Stomach (tissue), 9 donors: ENCODE measurements around the gene RNF115. TPM values are rescaled to one million over a fixed set of nuclear protein-coding genes. Genes with fewer than 3 reads are reported as not detected.
A peak's percentile ranks its signal among the peaks of the same experiment; 100 is the strongest.

Experiments
- DNase-seq, 2 donors: peaks; one replicate each; pipeline versions ENCODE4 v3.0.0 to v3.0.0-alpha.2; 2013 to 2019
- H3K27ac ChIP-seq, 5 donors: fragments of 200-600 bp in 4 of 5; sonication (generic) in 4 of 5; one replicate each; pipeline ENCODE4 v1.5.1; 2013 to 2019; ENCODE audit warnings: mild to moderate bottlenecking in 1 of 5, moderate library complexity in 1 of 5
- H3K27me3 ChIP-seq, 3 donors: fragments of 200-600 bp; sonication (generic); one replicate each; pipeline ENCODE4 v1.5.1; 2017 to 2019; ENCODE audit warnings: mixed run types in 1 of 3
- H3K36me3 ChIP-seq, 4 donors: fragments of 200-600 bp; sonication (generic); 1 replicate in 3 of 4; 2 replicates in 1 of 4; pipeline ENCODE4 v1.5.1; 2016 to 2019
- H3K4me1 ChIP-seq, 4 donors: fragments of 200-600 bp; sonication (generic); one replicate each; pipeline ENCODE4 v1.5.1; 2016 to 2019
- H3K4me3 ChIP-seq, 4 donors: fragments of 200-600 bp; sonication (generic) in 3 of 4; one replicate each; pipeline ENCODE4 v1.5.1; 2016 to 2019; ENCODE audit warnings: mild to moderate bottlenecking in 1 of 4
- H3K9me3 ChIP-seq, 4 donors: fragments of 200-600 bp; sonication (generic); one replicate each; pipeline ENCODE4 v1.5.1; 2016 to 2019
- CTCF ChIP-seq, 7 experiments: fragments of 450-650 bp in 4 of 7; fragments of 200-600 bp in 3 of 7; sonication (generic) in 3 of 7; IDR thresholded peaks; one replicate each; pipeline ENCODE4 v1.5.1; 2016 to 2019; ENCODE audit warnings: antibody characterized with exemption in 7 of 7, control low read depth in 2 of 7, mild to moderate bottlenecking in 1 of 7
- EP300 ChIP-seq: sonication (generic); formaldehyde crosslinking; IDR thresholded peaks from one replicate; pipeline ENCODE4 v1.6.1; 2017; ENCODE audit warnings: antibody characterized with exemption
- POLR2A ChIP-seq, 4 donors: fragments of 450-650 bp; IDR thresholded peaks; one replicate each; pipeline ENCODE4 v1.6.1; 2016; ENCODE audit warnings: antibody characterized with exemption in 4 of 4, control low read depth in 2 of 4, mild to moderate bottlenecking in 1 of 4, moderate library complexity in 1 of 4
- POLR2AphosphoS5 ChIP-seq, 3 donors: sonication (generic); formaldehyde crosslinking; IDR thresholded peaks; one replicate each; pipeline ENCODE4 v1.6.1; 2016; ENCODE audit warnings: antibody characterized with exemption in 3 of 3
- WGBS, 5 donors: extraction: QIAGEN DNeasy Blood & Tissue Kit in 3 of 5; methylation state at CpG; one replicate each; pipeline versions ENCODE4 v1.1.5 to v1.1.7; 2013 to 2018; 5-methylcytosine and 5-hydroxymethylcytosine counted together
- intact Hi-C: fragments of 100-400 bp; cut with DNase I; formaldehyde crosslinking; loops from one replicate; pipeline ENCODE4 v1.15.1; 2023; ENCODE audit warnings: low total_unique reads
- polyA plus RNA-seq, 3 donors: library from polyadenylated mRNA; stranded (reverse); fragments of 200-250 nt; gene quantifications; one replicate each; pipeline ENCODE4 v1.2.3, GENCODE V29; 2013
- total RNA-seq, 5 donors: library from RNA; depleted of rRNA; stranded (reverse); fragments of >200 nt; gene quantifications; one replicate each; pipeline versions ENCODE4 v1.1.0 to v1.2.3, GENCODE V29; 2014 to 2016
- donor health status: healthy with polysubstance abuse.
- donor health status: Bipolar disorder and iron deficiency.
- donor health status: healthy.

RNF115 gene
- total and polyA plus RNA-seq, 8 donors = 4.8 to 44.1 (median 12.6) TPM

GRCh38 chr1:145847827-145848226 is 23.9 kb upstream of the RNF115 start:
- WGBS, 5 donors = 68 to 81% (median 72%) methylated on average over 3 of the region's 3 CpGs
- TF ChIP-seq CTCF (IDR thresholded peaks at IDR 0.05) = no peak
- TF ChIP-seq EP300 = no peak
- no peak for TF ChIP-seq POLR2A (IDR thresholded peaks at IDR 0.05)
- TF ChIP-seq POLR2AphosphoS5 (IDR thresholded peaks at IDR 0.05) = no peak
- Histone ChIP-seq H3K4me1 (peaks cover 11 to 21% (median 19%) of the 10 kb centered on the region in 4 donors), H3K9me3 (no peaks in the 10 kb centered on the region), H3K36me3 (peaks cover 31 to 62% (median 58%) of the 10 kb centered on the region in 4 donors), H3K4me3 (no peak overlapping the region), H3K27me3 (no peaks in the 10 kb centered on the region), H3K27ac (no peak overlapping the region)
- intact Hi-C loops = loop anchor here (5.0 kb wide), 1 partner anchor 169 kb away; no protein-coding TSS in a partner anchor
- DNase-seq = no peak

- Histone ChIP-seq H3K27me3 (no peaks in the 10 kb centered on the region), H3K36me3 (peaks cover 30 to 62% (median 58%) of the 10 kb centered on the region in 4 donors), H3K4me1 (peaks cover 11 to 21% (median 19%) of the 10 kb centered on the region in 4 donors), H3K4me3 (peak overlapping the region; percentile 51 to 59 (median 58)), H3K27ac (peak overlapping the region in 4 of 5 donors; percentile 72 to 83 (median 81)), H3K9me3 (no peaks in the 10 kb centered on the region)
- DNase-seq = peak in 1 of 2 donors; percentile 69
- no peak for TF ChIP-seq POLR2A (IDR thresholded peaks at IDR 0.05)
- TF ChIP-seq CTCF (IDR thresholded peaks at IDR 0.05) = peak in 5 of 7 experiments; percentile 33 to 70 (median 38)
- intact Hi-C loops = loop anchor here (5.0 kb wide), 1 partner anchor 171 kb away; no protein-coding TSS in a partner anchor
- WGBS, 5 donors = 54 to 80% (median 63%) methylated on average over 3 of the region's 3 CpGs
Measured at GRCh38 chr1:145846201-145846612, 22.3 kb upstream of the RNF115 start.

- H3K9me3 ChIP-seq = no peaks in the 10 kb centered on the region
- peak within 1 kb of the TSS; percentile 71 to 83 (median 80) for H3K27ac ChIP-seq
- TF ChIP-seq POLR2AphosphoS5 (IDR thresholded peaks at IDR 0.05) (peak in 1 of 3 donors; percentile 75), POLR2A (IDR thresholded peaks at IDR 0.05) (no peak), CTCF (IDR thresholded peaks at IDR 0.05) (peak in 5 of 7 experiments; percentile 76 to 90 (median 82)), EP300 (no peak)
- no peaks in the 10 kb centered on the region for H3K27me3 ChIP-seq
- peaks cover 30 to 62% (median 58%) of the 10 kb centered on the region in 4 donors for H3K36me3 ChIP-seq
- WGBS, 5 donors = 1 to 3% (median 1%) methylated on average over 29 to 50 of the region's 50 CpGs
- DNase-seq = peak; percentile 84 to 93
- H3K4me3 ChIP-seq = peak within 1 kb of the TSS; percentile 51 to 59 (median 58)
- peaks cover 11 to 21% (median 19%) of the 10 kb centered on the region in 4 donors for H3K4me1 ChIP-seq
- intact Hi-C loops = loop anchor here (5.0 kb wide), 1 partner anchor 172 kb away; no protein-coding TSS in a partner anchor
Measured at GRCh38 chr1:145845514-145846161, 21.7 kb upstream of the RNF115 start, which contains the start of gene NUDT17. TSS of gene NUDT17 (plus strand) at chr1:145845630. CDS start at chr1:145845641, 11 bp downstream.

GRCh38 chr1:145845144-145845513 is 21.2 kb upstream of the RNF115 start:
- WGBS, 5 donors = 5 to 9% (median 7%) methylated on average over 4 of the region's 4 CpGs
- Histone ChIP-seq H3K27me3 (no peaks in the 10 kb centered on the region), H3K4me1 (peaks cover 11 to 21% (median 19%) of the 10 kb centered on the region in 4 donors), H3K9me3 (no peaks in the 10 kb centered on the region), H3K4me3 (peak overlapping the region; percentile 51 to 59 (median 58)), H3K36me3 (peaks cover 30 to 62% (median 58%) of the 10 kb centered on the region in 4 donors), H3K27ac (peak overlapping the region in 4 of 5 donors; percentile 72 to 83 (median 81))
- intact Hi-C loops = loop anchor here (5.0 kb wide), 1 partner anchor 172 kb away; no protein-coding TSS in a partner anchor
- no peak for TF ChIP-seq CTCF (IDR thresholded peaks at IDR 0.05)
- no peak for DNase-seq
